ENCODE data around the gene LRRC8C.

LRRC8C gene

DNA sequence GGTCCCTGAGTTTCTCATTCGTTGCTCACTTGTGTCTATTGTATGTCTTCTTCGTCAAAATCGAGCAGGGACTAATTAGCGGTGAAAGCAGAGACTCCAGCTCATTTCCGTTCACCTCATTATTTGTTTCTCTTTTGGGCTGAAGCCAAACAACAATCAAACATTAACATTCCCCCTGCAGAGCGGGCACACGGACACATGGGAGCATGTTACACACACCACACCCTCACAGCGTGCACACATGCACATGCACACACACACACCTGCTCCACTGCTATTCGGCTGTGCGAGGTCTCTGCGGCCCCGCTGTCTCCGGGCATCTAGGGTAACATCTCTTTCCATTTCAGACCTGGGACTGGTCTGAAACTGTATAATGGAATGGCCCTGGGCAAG, 129.5 kb downstream of the LRRC8C start:
- H3K9me3 ChIP-seq (ENCODE audit: control insufficient read depth, low read length): no peaks in the 10 kb centered on the region
- H3K79me1 ChIP-seq (replicated peaks; ENCODE audit: low read length, poor library complexity, severe bottlenecking): no peaks in the 10 kb centered on the region
- H4K8ac ChIP-seq (ENCODE audit: low read length): no peak overlapping the region
- H3K27ac ChIP-seq (ENCODE audit: low read length, poor library complexity, severe bottlenecking): no peak overlapping the region
- H3K27me3 ChIP-seq (ENCODE audit: control insufficient read depth in 1 of 2, insufficient read depth in 1 of 2, low read length in 2 of 2): peaks cover 0 to 9% of the 10 kb centered on the region in 2 experiments
- H3K9ac ChIP-seq (ENCODE audit: low read length): peak overlapping the region; percentile 81
- H2BK15ac ChIP-seq (ENCODE audit: low read depth, poor library complexity, severe bottlenecking): no peak overlapping the region
- peak overlapping the region in 1 of 2 experiments; percentile 14 for H3K18ac ChIP-seq (ENCODE audit: low read depth in 1 of 2, low read length in 2 of 2)
- no peak for DNase-seq
- peaks cover 7% of the 10 kb centered on the region for H3K4me1 ChIP-seq (ENCODE audit: control insufficient read depth, insufficient read depth, low read depth, low read length)
- no peak overlapping the region for H2AFZ ChIP-seq (ENCODE audit: low read depth, low read length)
- no peak overlapping the region for H2BK5ac ChIP-seq (ENCODE audit: low read depth, low read length, poor library complexity, severe bottlenecking)
- H3K14ac ChIP-seq (ENCODE audit: low read length in 2 of 2): no peak overlapping the region
- H2AK5ac ChIP-seq (ENCODE audit: low read length, severe bottlenecking): no peak overlapping the region
- peak overlapping the region; percentile 58 for H3K4me2 ChIP-seq (ENCODE audit: low read length, poor library complexity, severe bottlenecking)
- H4K91ac ChIP-seq (ENCODE audit: low read length): peak overlapping the region; percentile 25
- H3K4me3 ChIP-seq (ENCODE audit: insufficient read depth in 1 of 2, low read depth in 1 of 2, low read length in 2 of 2): peak overlapping the region in 1 of 2 experiments; percentile 88
- H3K23ac ChIP-seq (ENCODE audit: low read length in 2 of 2): no peak overlapping the region
- H3K36me3 ChIP-seq (ENCODE audit: control insufficient read depth in 1 of 2, insufficient read depth in 2 of 2, low read depth in 1 of 2, low read length in 2 of 2): no peaks in the 10 kb centered on the region
- H3K4ac ChIP-seq (ENCODE audit: low read depth in 1 of 2, low read length in 2 of 2): peak overlapping the region in 1 of 2 experiments; percentile 24
- WGBS: 77% methylated on average over 13 of the region's 13 CpGs
- no peak overlapping the region for H2BK12ac ChIP-seq (ENCODE audit: low read length in 2 of 2)
- no peak overlapping the region for H2BK120ac ChIP-seq (ENCODE audit: low read depth, low read length)

DNA sequence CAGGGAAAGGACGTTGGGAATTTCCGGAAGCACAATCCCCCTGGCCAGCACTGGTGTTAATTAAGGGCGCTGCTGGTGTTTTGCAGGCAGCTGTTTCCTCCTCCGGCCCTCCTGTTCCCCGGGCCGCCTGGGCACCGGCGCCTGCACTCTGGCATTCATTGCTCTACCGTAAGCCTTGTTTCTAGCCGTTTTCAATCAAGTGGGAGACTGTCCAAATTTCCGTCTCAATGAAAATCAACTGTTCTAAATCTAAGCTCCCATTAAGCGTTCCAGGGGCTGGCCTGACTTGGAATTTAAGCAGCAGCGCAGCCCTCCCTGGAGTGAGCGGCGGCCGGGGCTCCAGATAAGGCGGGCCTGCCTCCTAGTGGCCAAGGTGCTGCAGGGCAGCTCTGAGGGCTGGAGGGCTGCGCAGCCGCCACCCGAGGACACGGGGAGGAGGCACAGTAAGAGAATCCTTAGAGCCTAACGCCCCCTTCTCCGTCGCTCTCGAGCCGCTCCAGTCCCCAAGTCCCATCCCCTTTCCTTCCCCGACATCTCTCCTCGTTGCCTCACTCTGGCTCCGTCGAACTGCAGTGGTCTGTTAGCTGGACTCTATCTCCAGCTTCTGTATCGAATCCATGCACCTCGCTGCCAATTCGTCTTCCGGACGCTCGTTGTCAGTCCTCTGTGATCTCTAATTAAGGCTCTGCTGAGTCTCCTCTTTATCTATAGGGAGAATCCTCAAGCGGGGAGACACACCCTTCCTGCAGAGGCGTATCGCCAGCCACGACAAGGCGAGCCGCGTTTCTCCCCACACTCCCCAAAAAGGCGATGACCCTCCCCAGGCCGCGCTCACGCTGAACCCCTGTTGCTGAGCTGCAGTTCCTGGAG, 130.1 kb downstream of the LRRC8C start:
- no peaks in the 10 kb centered on the region for H3K9me3 ChIP-seq (ENCODE audit: control insufficient read depth, low read length)
- no peak overlapping the region for H3K23ac ChIP-seq (ENCODE audit: low read length in 2 of 2)
- H2BK12ac ChIP-seq (ENCODE audit: low read length in 2 of 2): peak overlapping the region in 1 of 2 experiments; percentile 79
- peak overlapping the region; percentile 81 for H3K9ac ChIP-seq (ENCODE audit: low read length)
- WGBS: under 1% methylated on average over 43 of the region's 47 CpGs
- no peak overlapping the region for H2BK15ac ChIP-seq (ENCODE audit: low read depth, poor library complexity, severe bottlenecking)
- no peak overlapping the region for H2BK120ac ChIP-seq (ENCODE audit: low read depth, low read length)
- peak; percentile 80 for DNase-seq
- peak overlapping the region in 1 of 2 experiments; percentile 4 for H3K14ac ChIP-seq (ENCODE audit: low read length in 2 of 2)
- H3K4me2 ChIP-seq (ENCODE audit: low read length, poor library complexity, severe bottlenecking): peak overlapping the region; percentile 58
- H3K4ac ChIP-seq (ENCODE audit: low read depth in 1 of 2, low read length in 2 of 2): peak overlapping the region in 1 of 2 experiments; percentile 24
- H3K36me3 ChIP-seq (ENCODE audit: control insufficient read depth in 1 of 2, insufficient read depth in 2 of 2, low read depth in 1 of 2, low read length in 2 of 2): no peaks in the 10 kb centered on the region
- no peak overlapping the region for H2BK5ac ChIP-seq (ENCODE audit: low read depth, low read length, poor library complexity, severe bottlenecking)
- peak overlapping the region; percentile 41 to 88 for H3K4me3 ChIP-seq (ENCODE audit: insufficient read depth in 1 of 2, low read depth in 1 of 2, low read length in 2 of 2)
- no peaks in the 10 kb centered on the region for H3K79me1 ChIP-seq (replicated peaks; ENCODE audit: low read length, poor library complexity, severe bottlenecking)
- peak overlapping the region in 1 of 2 experiments; percentile 14 for H3K18ac ChIP-seq (ENCODE audit: low read depth in 1 of 2, low read length in 2 of 2)
- no peak overlapping the region for H3K27ac ChIP-seq (ENCODE audit: low read length, poor library complexity, severe bottlenecking)
- no peak overlapping the region for H4K8ac ChIP-seq (ENCODE audit: low read length)
- no peak overlapping the region for H4K91ac ChIP-seq (ENCODE audit: low read length)
- H2AFZ ChIP-seq (ENCODE audit: low read depth, low read length): peak overlapping the region; percentile 7
- no peak overlapping the region for H2AK5ac ChIP-seq (ENCODE audit: low read length, severe bottlenecking)
- H3K4me1 ChIP-seq (ENCODE audit: control insufficient read depth, insufficient read depth, low read depth, low read length): peaks cover 7% of the 10 kb centered on the region
- peaks cover 0 to 8% of the 10 kb centered on the region in 2 experiments for H3K27me3 ChIP-seq (ENCODE audit: control insufficient read depth in 1 of 2, insufficient read depth in 1 of 2, low read length in 2 of 2)

- H3K36me3 ChIP-seq (ENCODE audit: control insufficient read depth in 1 of 2, insufficient read depth in 2 of 2, low read depth in 1 of 2, low read length in 2 of 2): no peaks in the 10 kb centered on the region
- peak overlapping the region in 1 of 2 experiments; percentile 79 for H2BK12ac ChIP-seq (ENCODE audit: low read length in 2 of 2)
- peak overlapping the region; percentile 58 for H3K4me2 ChIP-seq (ENCODE audit: low read length, poor library complexity, severe bottlenecking)
- no peaks in the 10 kb centered on the region for H3K9me3 ChIP-seq (ENCODE audit: control insufficient read depth, low read length)
- H2AFZ ChIP-seq (ENCODE audit: low read depth, low read length): peak overlapping the region; percentile 7
- no peak overlapping the region for H2BK5ac ChIP-seq (ENCODE audit: low read depth, low read length, poor library complexity, severe bottlenecking)
- 62% methylated on average over 5 of the region's 5 CpGs for WGBS
- no peaks in the 10 kb centered on the region for H3K79me1 ChIP-seq (replicated peaks; ENCODE audit: low read length, poor library complexity, severe bottlenecking)
- H3K14ac ChIP-seq (ENCODE audit: low read length in 2 of 2): peak overlapping the region in 1 of 2 experiments; percentile 4
- H3K27ac ChIP-seq (ENCODE audit: low read length, poor library complexity, severe bottlenecking): no peak overlapping the region
- peak overlapping the region; percentile 41 to 88 for H3K4me3 ChIP-seq (ENCODE audit: insufficient read depth in 1 of 2, low read depth in 1 of 2, low read length in 2 of 2)
- H4K8ac ChIP-seq (ENCODE audit: low read length): no peak overlapping the region
- H2BK15ac ChIP-seq (ENCODE audit: low read depth, poor library complexity, severe bottlenecking): no peak overlapping the region
- peak overlapping the region; percentile 81 for H3K9ac ChIP-seq (ENCODE audit: low read length)
- H3K18ac ChIP-seq (ENCODE audit: low read depth in 1 of 2, low read length in 2 of 2): peak overlapping the region in 1 of 2 experiments; percentile 5
- H2BK120ac ChIP-seq (ENCODE audit: low read depth, low read length): no peak overlapping the region
- H4K91ac ChIP-seq (ENCODE audit: low read length): no peak overlapping the region
- no peak overlapping the region for H2AK5ac ChIP-seq (ENCODE audit: low read length, severe bottlenecking)
- H3K27me3 ChIP-seq (ENCODE audit: control insufficient read depth in 1 of 2, insufficient read depth in 1 of 2, low read length in 2 of 2): peaks cover 0 to 4% of the 10 kb centered on the region in 2 experiments
- H3K4me1 ChIP-seq (ENCODE audit: control insufficient read depth, insufficient read depth, low read depth, low read length): peaks cover 7% of the 10 kb centered on the region
- H3K23ac ChIP-seq (ENCODE audit: low read length in 2 of 2): no peak overlapping the region
- H3K4ac ChIP-seq (ENCODE audit: low read depth in 1 of 2, low read length in 2 of 2): no peak overlapping the region
- no peak for DNase-seq
These were observed 130.7 kb downstream of the LRRC8C start for GRCh38 chr1:89763649-89763986.

GRCh38 chr1:89765774-89766173, 132.9 kb downstream of the LRRC8C start:
- Histone ChIP-seq H4K8ac (ENCODE audit: low read length) (no peak overlapping the region), H2AK5ac (ENCODE audit: low read length, severe bottlenecking) (no peak overlapping the region), H3K27ac (ENCODE audit: low read length, poor library complexity, severe bottlenecking) (no peak overlapping the region), H3K14ac (ENCODE audit: low read length in 2 of 2) (no peak overlapping the region), H2BK5ac (ENCODE audit: low read depth, low read length, poor library complexity, severe bottlenecking) (no peak overlapping the region), H4K91ac (ENCODE audit: low read length) (no peak overlapping the region), H3K9ac (ENCODE audit: low read length) (no peak overlapping the region), H2BK120ac (ENCODE audit: low read depth, low read length) (no peak overlapping the region), H2BK12ac (ENCODE audit: low read length in 2 of 2) (no peak overlapping the region), H3K23ac (ENCODE audit: low read length in 2 of 2) (no peak overlapping the region), H3K4me3 (ENCODE audit: insufficient read depth in 1 of 2, low read depth in 1 of 2, low read length in 2 of 2) (no peak overlapping the region), H3K79me1 (replicated peaks; ENCODE audit: low read length, poor library complexity, severe bottlenecking) (no peaks in the 10 kb centered on the region), H3K4ac (ENCODE audit: low read depth in 1 of 2, low read length in 2 of 2) (no peak overlapping the region), H3K18ac (ENCODE audit: low read depth in 1 of 2, low read length in 2 of 2) (no peak overlapping the region), H3K4me1 (ENCODE audit: control insufficient read depth, insufficient read depth, low read depth, low read length) (peaks cover 7% of the 10 kb centered on the region), H3K4me2 (ENCODE audit: low read length, poor library complexity, severe bottlenecking) (no peak overlapping the region), H2AFZ (ENCODE audit: low read depth, low read length) (no peak overlapping the region), H2BK15ac (ENCODE audit: low read depth, poor library complexity, severe bottlenecking) (no peak overlapping the region), H3K9me3 (ENCODE audit: control insufficient read depth, low read length) (no peaks in the 10 kb centered on the region), H3K36me3 (ENCODE audit: control insufficient read depth in 1 of 2, insufficient read depth in 2 of 2, low read depth in 1 of 2, low read length in 2 of 2) (no peaks in the 10 kb centered on the region), H3K27me3 (ENCODE audit: control insufficient read depth in 1 of 2, insufficient read depth in 1 of 2, low read length in 2 of 2) (peaks cover 3 to 14% of the 10 kb centered on the region in 2 experiments)
- DNase-seq: no peak
- 25% methylated on average over 1 of the region's 1 CpG for WGBS
